Measurements from ENCODE around the gene CCDC187. TPM values are rescaled to one million over a fixed set of nuclear protein-coding genes. Genes with fewer than 3 reads are reported as not detected.

CCDC187 gene
- total RNA-seq, 1 donor from 2014 or later, result not detected

- TF ChIP-seq EZH2 (IDR thresholded peaks at IDR 0.05) (no peak), EZH2phosphoT487 (IDR thresholded peaks at IDR 0.05) (no peak)
- TF ChIP-seq, protein P1, sequence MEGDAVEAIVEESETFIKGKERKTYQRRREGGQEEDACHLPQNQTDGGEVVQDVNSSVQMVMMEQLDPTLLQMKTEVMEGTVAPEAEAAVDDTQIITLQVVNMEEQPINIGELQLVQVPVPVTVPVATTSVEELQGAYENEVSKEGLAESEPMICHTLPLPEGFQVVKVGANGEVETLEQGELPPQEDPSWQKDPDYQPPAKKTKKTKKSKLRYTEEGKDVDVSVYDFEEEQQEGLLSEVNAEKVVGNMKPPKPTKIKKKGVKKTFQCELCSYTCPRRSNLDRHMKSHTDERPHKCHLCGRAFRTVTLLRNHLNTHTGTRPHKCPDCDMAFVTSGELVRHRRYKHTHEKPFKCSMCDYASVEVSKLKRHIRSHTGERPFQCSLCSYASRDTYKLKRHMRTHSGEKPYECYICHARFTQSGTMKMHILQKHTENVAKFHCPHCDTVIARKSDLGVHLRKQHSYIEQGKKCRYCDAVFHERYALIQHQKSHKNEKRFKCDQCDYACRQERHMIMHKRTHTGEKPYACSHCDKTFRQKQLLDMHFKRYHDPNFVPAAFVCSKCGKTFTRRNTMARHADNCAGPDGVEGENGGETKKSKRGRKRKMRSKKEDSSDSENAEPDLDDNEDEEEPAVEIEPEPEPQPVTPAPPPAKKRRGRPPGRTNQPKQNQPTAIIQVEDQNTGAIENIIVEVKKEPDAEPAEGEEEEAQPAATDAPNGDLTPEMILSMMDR (IDR thresholded peaks at IDR 0.05), result no peak
- Histone ChIP-seq H3K4me3 (no peak overlapping the region), H3K27ac (no peak overlapping the region), H3K36me3 (no peaks in the 10 kb centered on the region), H2AFZ (replicated peaks) (no peak overlapping the region), H3K4me1 (no peaks in the 10 kb centered on the region), H3K9ac (no peak overlapping the region), H3K4me2 (no peak overlapping the region), H3F3A (ENCODE audit: low read depth) (peaks cover 5% of the 10 kb centered on the region), H4K20me1 (ENCODE audit: low read depth) (no peaks in the 10 kb centered on the region), H3K27me3 (no peaks in the 10 kb centered on the region), H3K9me3 (ENCODE audit: low read depth) (no peaks in the 10 kb centered on the region), H3K79me2 (ENCODE audit: low read depth) (no peaks in the 10 kb centered on the region)
- Mint-ChIP-seq H3K4me1 (peaks cover 14% of the 10 kb centered on the region), H3K4me3 (no peak overlapping the region), H3K9me3 (no peaks in the 10 kb centered on the region), H3K27ac (no peak overlapping the region), H3K36me3 (no peaks in the 10 kb centered on the region), H3K27me3 (ENCODE audit: insufficient read depth, low read depth) (no peaks in the 10 kb centered on the region)
- DNase-seq (ENCODE audit: low spot score), result no peak
These were observed 8.8 kb downstream of the CCDC187 start for GRCh38 chr9:136295055-136295454.

DNA sequence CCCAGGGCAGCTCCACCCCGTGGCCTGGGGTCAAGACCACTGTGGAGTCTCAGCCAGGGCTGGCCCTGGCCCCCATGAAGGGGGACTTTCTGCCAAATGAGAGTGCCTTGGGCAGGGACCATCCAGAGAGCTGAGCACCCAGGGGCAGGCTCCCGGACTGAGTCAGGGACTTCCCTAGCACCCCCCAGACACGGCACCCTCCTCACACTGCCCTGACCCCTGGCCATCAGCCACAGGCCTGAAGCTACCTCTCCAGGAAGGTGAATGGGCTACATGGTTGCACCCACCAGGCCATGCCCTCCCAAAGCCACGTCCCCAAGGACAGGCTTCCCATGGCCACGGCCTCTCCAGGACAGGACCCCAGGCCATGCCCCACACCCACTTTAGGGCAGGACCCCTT is 9.5 kb downstream of the CCDC187 start:
- no peak overlapping the region for H3K4me3 ChIP-seq
- H3K9me3 Mint-ChIP-seq, result no peaks in the 10 kb centered on the region
- no peaks in the 10 kb centered on the region for H3K79me2 ChIP-seq (ENCODE audit: low read depth)
- DNase-seq (ENCODE audit: low spot score), result no peak
- no peak overlapping the region for H3K27ac ChIP-seq
- H3K27me3 Mint-ChIP-seq (ENCODE audit: insufficient read depth, low read depth), result no peaks in the 10 kb centered on the region
- H3K27me3 ChIP-seq, result no peaks in the 10 kb centered on the region
- H2AFZ ChIP-seq (replicated peaks), result no peak overlapping the region
- H3K27ac Mint-ChIP-seq, result no peak overlapping the region
- no peaks in the 10 kb centered on the region for H3K4me1 ChIP-seq
- H3F3A ChIP-seq (ENCODE audit: low read depth), result peaks cover 5% of the 10 kb centered on the region
- no peak overlapping the region for H3K4me2 ChIP-seq
- H3K36me3 Mint-ChIP-seq, result no peaks in the 10 kb centered on the region
- no peaks in the 10 kb centered on the region for H4K20me1 ChIP-seq (ENCODE audit: low read depth)
- H3K36me3 ChIP-seq, result no peaks in the 10 kb centered on the region
- TF ChIP-seq, protein P1 (IDR thresholded peaks at IDR 0.05), result no peak
- TF ChIP-seq EZH2phosphoT487 (IDR thresholded peaks at IDR 0.05), result no peak
- no peak for TF ChIP-seq EZH2 (IDR thresholded peaks at IDR 0.05)
- H3K4me1 Mint-ChIP-seq, result peaks cover 14% of the 10 kb centered on the region
- H3K9me3 ChIP-seq (ENCODE audit: low read depth), result no peaks in the 10 kb centered on the region
- no peak overlapping the region for H3K4me3 Mint-ChIP-seq
- no peak overlapping the region for H3K9ac ChIP-seq

GRCh38 chr9:136293476-136294077 is 10.3 kb downstream of the CCDC187 start:
- Mint-ChIP-seq H3K4me3 (no peak overlapping the region), H3K9me3 (no peaks in the 10 kb centered on the region), H3K27me3 (ENCODE audit: insufficient read depth, low read depth) (peaks cover under 1% of the 10 kb centered on the region), H3K4me1 (peaks cover 13% of the 10 kb centered on the region), H3K36me3 (no peaks in the 10 kb centered on the region), H3K27ac (no peak overlapping the region)
- TF ChIP-seq, protein P1 (IDR thresholded peaks at IDR 0.05), result no peak
- TF ChIP-seq EZH2 (IDR thresholded peaks at IDR 0.05), result no peak
- TF ChIP-seq EZH2phosphoT487 (IDR thresholded peaks at IDR 0.05), result no peak
- Histone ChIP-seq H2AFZ (replicated peaks) (no peak overlapping the region), H3K4me1 (no peaks in the 10 kb centered on the region), H3K4me2 (no peak overlapping the region), H3K9ac (no peak overlapping the region), H3F3A (ENCODE audit: low read depth) (peaks cover 5% of the 10 kb centered on the region), H4K20me1 (ENCODE audit: low read depth) (no peaks in the 10 kb centered on the region), H3K36me3 (no peaks in the 10 kb centered on the region), H3K27me3 (no peaks in the 10 kb centered on the region), H3K27ac (no peak overlapping the region), H3K79me2 (ENCODE audit: low read depth) (no peaks in the 10 kb centered on the region), H3K4me3 (no peak overlapping the region), H3K9me3 (ENCODE audit: low read depth) (no peaks in the 10 kb centered on the region)
- DNase-seq (ENCODE audit: low spot score), result no peak
